ENCODE measurements around the gene BRWD1. TPM values are rescaled to one million over a fixed set of nuclear protein-coding genes. Genes with fewer than 3 reads are reported as not detected.

BRWD1 gene
- polyA plus RNA-seq, 2 of the 4 experiments (the other 2 are of a cell fraction), result 6.9 to 22.2 TPM

- 93% methylated on average over 7 of the region's 7 CpGs for WGBS (ENCODE audit: missing lambda C conversion rate)
- ATAC-seq (no peak), DNase-seq (ENCODE audit: low read depth in 1 of 2, low spot score in 1 of 2) (no peak), FAIRE-seq (no peak)
- H3K4me3 ChIP-seq, result no peak overlapping the region
- POLR2A ChIA-PET, result no interaction called here
- H3K9me3 ChIP-seq, result no peaks in the 10 kb centered on the region
- CTCF ChIA-PET, result no interaction called here
- H3K27ac ChIP-seq, result no peak overlapping the region
- no peak overlapping the region for H3K4me2 ChIP-seq
- H3K4me1 ChIP-seq, result peaks cover 13% of the 10 kb centered on the region; the same call in 2 of the 3 replicates
- TF ChIP-seq KDM1A (IDR thresholded peaks at IDR 0.05; ENCODE audit: low read depth) (no peak), ZFP36 (IDR thresholded peaks at IDR 0.05; ENCODE audit: borderline replicate concordance, partially characterized antibody) (no peak), BHLHE40 (IDR thresholded peaks at IDR 0.05; ENCODE audit: low read depth, low read length) (no peak)
Measured at GRCh38 chr21:39311164-39311563, 2.3 kb downstream of the BRWD1 start.

GRCh38 chr21:39307466-39307865 is 6.0 kb downstream of the BRWD1 start:
- FAIRE-seq (no peak), DNase-seq (ENCODE audit: low read depth in 1 of 2, low spot score in 1 of 2) (no peak), ATAC-seq (no peak)
- TF ChIP-seq RCOR1 (IDR thresholded peaks at IDR 0.05; ENCODE audit: low read depth, low read length), result no peak
- no peak for TF ChIP-seq KDM5A (IDR thresholded peaks at IDR 0.05)
- TF ChIP-seq FOXS1 (CRISPR knock-in tag; IDR thresholded peaks at IDR 0.05), result no peak
- TF ChIP-seq NR3C1 (IDR thresholded peaks at IDR 0.05), result no peak
- TF ChIP-seq TFCP2L1 (CRISPR knock-in tag; IDR thresholded peaks at IDR 0.05), result no peak
- TF ChIP-seq SMC3 (IDR thresholded peaks at IDR 0.05), result no peak
- no peak for TF ChIP-seq RNF2 (IDR thresholded peaks at IDR 0.05; ENCODE audit: borderline replicate concordance, low read depth)
- no peak for TF ChIP-seq CEBPB (IDR thresholded peaks at IDR 0.05)
- TF ChIP-seq JUNB (IDR thresholded peaks at IDR 0.05), result no peak
- no peak for TF ChIP-seq POLR2A (IDR thresholded peaks at IDR 0.05; ENCODE audit: low read length)
- no peak for TF ChIP-seq BCL3 (IDR thresholded peaks at IDR 0.05)
- no peak for TF ChIP-seq CBX8 (IDR thresholded peaks at IDR 0.05)
- TF ChIP-seq ESRRA (IDR thresholded peaks at IDR 0.05; ENCODE audit: borderline replicate concordance, low read length), result no peak
- no peak for TF ChIP-seq ZSCAN20 (CRISPR knock-in tag; IDR thresholded peaks at IDR 0.05)
- TF ChIP-seq TP53 (CRISPR knock-in tag; IDR thresholded peaks at IDR 0.05), result no peak
- TF ChIP-seq HOXA7 (CRISPR knock-in tag; IDR thresholded peaks at IDR 0.05), result no peak
- no peak for TF ChIP-seq HEYL (CRISPR knock-in tag; IDR thresholded peaks at IDR 0.05)
- TF ChIP-seq ZC3H11A (IDR thresholded peaks at IDR 0.05), result no peak
- no peak for TF ChIP-seq MAX (IDR thresholded peaks at IDR 0.05)
- no peak for TF ChIP-seq CHD4 (IDR thresholded peaks at IDR 0.05; ENCODE audit: borderline replicate concordance)
- Histone ChIP-seq H3K4me3 (no peak overlapping the region), H3K9me3 (no peaks in the 10 kb centered on the region), H3K4me1 (peaks cover 6% of the 10 kb centered on the region; the same call in 2 of the 3 replicates), H3K4me2 (no peak overlapping the region), H3K27ac (no peak overlapping the region)
- CTCF ChIA-PET, result no interaction called here
- 97% methylated on average over 1 of the region's 1 CpG for WGBS (ENCODE audit: missing lambda C conversion rate)
- POLR2A ChIA-PET, result no interaction called here

- Histone ChIP-seq H3K4me1 (no peaks in the 10 kb centered on the region), H3K9me3 (0 out of 3 replicates have a peak, but pooled peaks cover 10% of the 10 kb centered on the region), H3K4me2 (no peak overlapping the region), H3K27ac (no peak overlapping the region), H3K4me3 (no peak overlapping the region)
- DNase-seq (ENCODE audit: low read depth in 1 of 2, low spot score in 1 of 2), result no peak
- ChIA-PET POLR2A (no interaction called here), CTCF (interaction anchor here (0.6 kb wide), 1 partner anchor 1733 kb away, joined by 3 read pairs; no protein-coding TSS in a partner anchor)
- 94% methylated on average over 3 of the region's 3 CpGs for WGBS (ENCODE audit: missing lambda C conversion rate)
- TF ChIP-seq ELK1 (IDR thresholded peaks at IDR 0.05; ENCODE audit: low read depth, low read length), result no peak
- no peak for TF ChIP-seq HOXA7 (CRISPR knock-in tag; IDR thresholded peaks at IDR 0.05)
- TF ChIP-seq BHLHE40 (IDR thresholded peaks at IDR 0.05; ENCODE audit: low read depth, low read length), result no peak
- TF ChIP-seq POLR2AphosphoS2 (conservative IDR thresholded peaks at IDR 0.05; ENCODE audit: low read length), result no peak
- TF ChIP-seq TFCP2L1 (CRISPR knock-in tag; IDR thresholded peaks at IDR 0.05), result no peak
- no peak for TF ChIP-seq USF2 (IDR thresholded peaks at IDR 0.05)
- TF ChIP-seq SREBF2 (IDR thresholded peaks at IDR 0.05), result no peak
- no peak for TF ChIP-seq PHF8 (IDR thresholded peaks at IDR 0.05; ENCODE audit: borderline replicate concordance, low read depth)
- TF ChIP-seq CHD4 (IDR thresholded peaks at IDR 0.05; ENCODE audit: borderline replicate concordance), result no peak
- no peak for TF ChIP-seq POLR2A (IDR thresholded peaks at IDR 0.05; ENCODE audit: low read length)
- no peak for TF ChIP-seq KDM5A (IDR thresholded peaks at IDR 0.05)
- no peak for TF ChIP-seq CBX8 (IDR thresholded peaks at IDR 0.05)
- TF ChIP-seq ATOH8 (CRISPR knock-in tag; IDR thresholded peaks at IDR 0.05; ENCODE audit: low read depth), result no peak
- TF ChIP-seq MAX (IDR thresholded peaks at IDR 0.05), result no peak
- TF ChIP-seq KDM1A (IDR thresholded peaks at IDR 0.05; ENCODE audit: low read depth), result no peak
- no peak for FAIRE-seq
- ATAC-seq, result no peak
Measured at GRCh38 chr21:39300587-39300986, 12.8 kb downstream of the BRWD1 start.

Data from A549 (cell line).